GM21619 (cell line): ENCODE data around the gene LCOR.
"Not testable (repeated sequence)": the region's sequence is repeated elsewhere in the genome, so short reads cannot be mapped to it uniquely, and the experiment has no call there.

Experiments used
- ATAC-seq: cut with Tn5 transposase; IDR thresholded peaks from one replicate; pipeline ENCODE4 v1.9.1; 2021; ENCODE audit not compliant: unreplicated experiment

The LCOR gene

DNA sequence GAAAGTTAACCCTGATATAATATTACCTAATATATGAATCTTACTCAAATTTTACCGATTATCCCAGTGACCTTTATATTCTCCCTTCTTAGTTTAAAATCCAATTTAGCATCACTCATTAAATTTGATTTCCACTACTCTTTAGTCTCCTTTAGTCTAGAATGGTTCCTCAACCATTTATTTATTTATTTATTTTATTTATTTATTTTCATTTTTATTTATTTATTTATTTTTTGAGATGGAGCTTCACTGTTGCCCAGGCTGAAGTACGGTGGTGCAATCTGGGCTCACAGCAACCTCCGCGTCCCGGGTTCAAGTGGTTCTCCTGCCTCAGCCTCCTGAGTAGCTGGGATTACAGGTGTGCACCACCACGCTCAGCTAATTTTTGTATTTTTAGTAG is 92.8 kb downstream of the LCOR start:
- no peak for ATAC-seq

DNA sequence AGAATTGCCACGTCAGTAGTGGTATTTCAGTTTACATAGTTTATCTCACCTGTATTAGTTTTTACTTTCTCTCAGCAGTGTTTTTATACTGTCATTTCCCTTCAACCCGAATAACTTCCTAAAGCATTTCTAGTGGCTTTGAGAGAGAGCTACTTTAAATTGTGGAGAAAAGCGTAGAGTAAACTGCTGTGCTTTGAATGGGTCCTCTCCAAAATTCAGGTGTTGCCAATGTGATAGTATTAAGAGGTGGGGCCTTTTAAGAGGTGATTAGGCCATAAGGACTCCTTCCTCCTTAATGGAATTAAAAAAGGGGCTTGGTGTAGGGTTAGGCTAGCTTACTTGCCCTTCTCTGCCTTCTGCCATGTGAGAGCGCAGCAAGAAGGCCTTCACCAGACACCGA is 98.4 kb downstream of the LCOR start:
- no peak for ATAC-seq

DNA sequence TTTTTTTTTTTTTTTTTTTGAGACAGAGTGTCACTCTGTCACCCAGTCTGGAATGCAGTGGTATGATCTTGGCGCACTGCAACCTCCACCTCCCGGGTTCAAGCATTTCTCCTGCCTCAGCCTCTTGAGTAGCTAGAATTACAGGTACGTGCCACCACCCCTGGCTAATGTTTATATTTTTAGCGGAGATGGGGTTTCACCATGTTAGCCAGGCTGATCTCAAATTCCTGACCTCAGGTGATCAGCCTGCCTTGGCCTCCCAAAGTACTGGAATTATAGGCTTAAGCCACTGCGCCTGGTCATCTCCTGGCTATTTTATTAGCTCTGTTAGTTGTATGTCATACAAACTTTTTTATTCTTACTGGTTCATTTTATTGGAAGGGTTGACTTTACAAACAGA is 103.0 kb downstream of the LCOR start:
- no peak for ATAC-seq

DNA sequence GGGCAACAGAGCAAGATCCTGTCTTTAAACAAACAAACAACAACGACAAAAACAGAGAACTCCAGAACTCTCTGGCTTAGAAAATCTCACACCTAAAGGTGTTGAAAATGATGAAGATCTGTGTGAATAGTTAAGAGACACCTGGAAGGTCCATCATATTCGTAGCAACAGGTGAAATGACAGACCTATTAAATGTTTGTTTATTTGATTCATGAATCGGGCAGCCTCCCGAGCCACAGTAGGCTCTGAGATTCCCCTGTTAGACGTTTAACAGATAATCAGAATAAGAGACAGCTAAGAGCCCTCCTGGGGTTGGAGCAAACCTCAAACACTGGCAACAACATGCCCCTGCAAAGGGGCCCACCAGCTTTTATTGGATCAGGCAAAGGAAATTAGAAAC is 103.7 kb downstream of the LCOR start:
- ATAC-seq, result no peak

DNA sequence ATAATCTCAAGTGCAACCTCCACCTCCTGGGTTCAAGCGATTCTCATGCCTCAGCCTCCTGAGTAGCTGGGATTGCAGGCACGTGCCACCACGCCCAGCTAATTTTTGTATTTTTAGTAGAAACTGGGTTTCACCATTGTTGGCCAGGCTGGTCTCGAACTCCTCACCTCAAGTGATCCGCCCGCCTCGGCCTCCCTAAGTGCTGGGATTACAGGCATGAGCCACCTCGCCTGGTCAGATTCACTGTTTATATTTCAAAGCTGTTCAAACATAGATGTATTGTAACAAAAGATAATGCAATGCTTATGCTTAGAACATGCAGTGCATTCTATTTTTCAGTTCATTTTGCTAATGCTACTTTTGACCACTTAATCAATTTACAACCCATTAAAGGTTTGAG is 111.1 kb downstream of the LCOR start:
- not testable (repeated sequence) for ATAC-seq

DNA sequence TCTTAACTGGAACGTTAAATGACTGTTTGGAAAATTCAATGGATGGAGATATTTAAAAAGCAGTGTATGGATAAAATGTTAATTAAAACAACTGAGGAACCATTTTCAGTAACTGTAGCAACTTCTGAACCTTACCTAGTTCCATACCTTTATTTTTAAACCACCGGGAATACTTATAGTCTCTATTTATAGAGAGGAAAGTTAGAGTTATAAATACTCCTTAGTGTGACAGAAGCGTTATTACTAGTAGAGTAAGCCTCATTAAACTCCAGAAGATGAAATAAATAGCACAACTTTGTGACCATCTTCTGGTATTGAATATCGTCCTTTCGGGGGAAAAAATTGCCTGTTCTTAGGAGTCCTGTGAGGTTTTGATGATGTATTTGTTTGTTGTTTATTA is 114.9 kb downstream of the LCOR start:
- ATAC-seq, result no peak

DNA sequence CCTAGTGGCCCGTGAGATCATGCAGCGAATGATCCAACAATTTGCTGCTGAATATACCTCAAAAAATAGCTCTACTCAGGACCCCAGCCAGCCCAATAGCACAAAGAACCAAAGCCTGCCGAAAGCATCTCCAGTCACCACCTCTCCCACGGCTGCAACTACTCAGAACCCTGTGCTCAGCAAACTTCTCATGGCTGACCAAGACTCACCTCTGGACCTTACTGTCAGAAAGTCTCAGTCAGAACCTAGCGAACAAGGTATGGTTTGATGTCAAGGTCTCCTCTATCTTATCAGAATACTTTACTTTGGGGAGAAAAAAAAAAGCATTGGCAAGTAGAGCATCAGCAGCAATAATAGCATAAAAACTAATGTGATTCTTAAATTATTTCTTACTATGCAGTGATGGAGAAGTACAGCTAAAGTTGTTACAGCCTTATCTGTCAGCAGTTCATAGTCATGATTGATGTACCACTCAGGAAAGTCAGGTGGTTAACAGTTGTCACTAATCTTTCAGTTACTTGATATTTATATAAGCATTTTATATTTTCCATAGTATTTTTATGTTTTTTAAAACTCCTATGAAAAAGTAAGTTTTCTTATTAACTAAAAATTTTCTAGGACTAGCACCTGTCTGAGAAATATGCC is 117.1 kb downstream of the LCOR start:
- no peak for ATAC-seq

DNA sequence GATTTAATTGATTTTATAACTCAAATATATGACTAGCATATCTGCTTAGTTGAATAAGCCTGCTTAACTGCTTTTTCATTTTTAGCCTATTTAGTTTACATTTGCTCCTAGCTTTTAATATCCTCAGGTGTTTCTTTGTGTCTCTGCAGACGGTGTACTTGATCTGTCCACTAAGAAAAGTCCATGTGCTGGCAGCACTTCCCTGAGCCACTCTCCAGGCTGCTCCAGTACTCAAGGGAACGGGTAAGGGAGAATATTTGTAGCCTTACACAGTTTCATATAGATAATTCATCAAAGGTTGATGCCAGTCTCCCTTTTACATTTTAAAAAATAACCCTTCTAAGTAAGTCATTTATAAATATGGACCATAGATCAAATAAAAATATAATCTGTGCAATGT is 119.9 kb downstream of the LCOR start:
- ATAC-seq, result no peak

DNA sequence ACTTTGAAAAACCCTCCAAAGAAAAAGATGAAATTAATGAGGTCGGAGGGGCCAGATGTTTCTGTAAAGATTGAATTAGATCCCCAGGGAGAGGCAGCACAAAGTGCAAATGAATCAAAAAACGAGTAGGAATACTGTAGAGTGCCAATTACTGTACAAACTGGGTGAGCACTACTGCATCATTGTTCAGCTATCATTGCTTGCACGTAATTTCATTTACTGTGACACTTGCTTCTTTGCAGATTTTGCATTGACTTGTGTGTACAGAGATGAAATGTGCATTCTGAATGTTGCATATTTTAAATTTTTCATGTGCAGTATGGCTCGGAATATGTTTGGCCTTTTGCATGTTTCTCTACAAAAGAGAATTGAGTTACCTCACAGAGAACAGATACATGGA is 123.7 kb downstream of the LCOR start:
- no peak for ATAC-seq

DNA sequence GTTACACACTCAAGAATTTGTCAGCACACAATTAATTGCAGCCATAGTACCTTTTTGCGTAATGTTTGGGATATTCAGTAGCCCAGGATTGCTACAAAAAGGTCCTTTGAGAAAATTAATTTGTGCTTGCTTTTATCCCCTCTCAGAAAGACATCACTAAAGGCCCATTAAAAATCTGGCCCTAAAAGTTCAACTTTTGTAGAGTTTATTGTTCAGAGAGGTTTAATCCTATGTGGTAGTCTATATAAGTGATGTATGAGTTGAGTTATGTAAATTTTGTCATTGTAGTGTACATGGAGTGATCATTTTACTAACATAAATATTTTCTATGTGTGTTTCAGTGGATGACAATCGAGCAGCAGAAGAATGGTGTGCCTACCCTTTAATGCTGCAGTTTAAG is 126.0 kb downstream of the LCOR start:
- ATAC-seq, result no peak

DNA sequence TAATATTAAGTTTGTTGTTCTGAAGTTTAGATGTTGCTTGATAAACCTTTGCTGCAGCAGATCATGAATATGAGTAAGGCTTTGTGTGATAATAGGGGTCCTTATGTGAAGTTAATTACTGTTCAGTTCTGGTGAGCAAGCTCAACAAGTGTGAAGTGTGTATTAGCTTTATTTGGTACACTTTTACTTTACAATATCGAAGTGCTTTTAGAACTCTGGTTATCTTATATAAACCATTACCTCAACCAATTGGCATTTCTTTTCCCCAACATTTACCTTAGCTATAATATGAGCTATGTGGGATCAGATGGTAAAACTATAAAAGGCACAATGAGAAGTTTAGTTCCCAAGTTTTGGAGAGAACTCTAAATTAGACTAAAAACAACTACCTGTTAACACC is 127.6 kb downstream of the LCOR start:
- ATAC-seq, result no peak

DNA sequence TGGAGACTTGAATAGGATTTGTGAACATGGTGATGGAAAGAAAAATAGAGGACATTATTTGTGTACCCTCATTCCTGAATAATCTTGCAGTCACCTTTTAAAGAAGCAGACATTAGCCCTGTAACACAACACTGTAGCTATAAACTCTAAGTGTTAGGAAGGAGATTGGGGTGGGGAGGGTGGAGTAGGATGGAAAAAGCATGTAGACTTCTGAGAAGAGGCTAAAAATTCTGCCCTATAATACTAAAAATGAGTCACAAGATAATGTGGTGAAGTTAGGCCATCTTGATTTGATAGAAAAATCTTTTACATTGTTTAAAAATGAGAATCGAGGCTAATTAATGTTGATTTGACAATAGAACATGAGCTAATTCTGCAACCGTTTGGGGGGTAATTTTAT is 128.8 kb downstream of the LCOR start:
- ATAC-seq, result no peak

DNA sequence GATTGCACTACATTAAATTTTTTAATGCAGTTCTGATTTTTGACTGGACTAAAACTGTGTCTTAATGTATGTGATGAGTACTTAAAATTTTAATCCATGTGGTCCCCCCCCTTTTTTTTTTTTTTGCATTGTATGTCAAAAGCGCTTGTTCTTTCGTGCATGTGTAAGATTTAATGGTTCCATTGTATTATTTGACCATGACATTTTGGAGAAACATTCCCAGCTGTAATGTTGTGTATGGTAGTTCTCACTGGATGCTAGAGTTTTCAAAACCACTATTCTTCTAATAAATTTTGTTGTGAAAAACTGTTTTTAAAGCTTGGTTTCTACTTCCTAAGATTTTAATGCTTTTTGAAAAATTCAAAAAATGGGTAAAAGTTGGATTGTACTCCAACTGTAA is 132.0 kb downstream of the LCOR start:
- ATAC-seq, result no peak

DNA sequence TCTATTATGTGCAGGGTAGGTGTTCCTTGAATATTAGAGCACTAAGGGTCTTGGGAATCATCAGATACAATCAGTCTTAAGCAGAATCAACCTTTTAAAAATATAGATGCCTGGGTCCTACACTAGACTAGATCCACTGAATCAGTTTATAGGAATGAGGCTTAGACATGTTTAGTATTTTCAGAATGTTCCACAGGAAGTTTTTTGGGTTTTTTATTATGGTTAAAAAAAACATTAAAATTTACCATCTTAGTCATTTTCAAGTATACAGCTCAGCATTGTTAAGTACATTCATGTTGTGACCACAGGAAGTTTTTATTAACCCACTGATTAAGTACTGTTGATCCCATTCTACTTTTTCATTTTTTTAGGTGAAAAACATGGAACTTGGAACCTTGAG is 135.7 kb downstream of the LCOR start:
- ATAC-seq, result no peak

DNA sequence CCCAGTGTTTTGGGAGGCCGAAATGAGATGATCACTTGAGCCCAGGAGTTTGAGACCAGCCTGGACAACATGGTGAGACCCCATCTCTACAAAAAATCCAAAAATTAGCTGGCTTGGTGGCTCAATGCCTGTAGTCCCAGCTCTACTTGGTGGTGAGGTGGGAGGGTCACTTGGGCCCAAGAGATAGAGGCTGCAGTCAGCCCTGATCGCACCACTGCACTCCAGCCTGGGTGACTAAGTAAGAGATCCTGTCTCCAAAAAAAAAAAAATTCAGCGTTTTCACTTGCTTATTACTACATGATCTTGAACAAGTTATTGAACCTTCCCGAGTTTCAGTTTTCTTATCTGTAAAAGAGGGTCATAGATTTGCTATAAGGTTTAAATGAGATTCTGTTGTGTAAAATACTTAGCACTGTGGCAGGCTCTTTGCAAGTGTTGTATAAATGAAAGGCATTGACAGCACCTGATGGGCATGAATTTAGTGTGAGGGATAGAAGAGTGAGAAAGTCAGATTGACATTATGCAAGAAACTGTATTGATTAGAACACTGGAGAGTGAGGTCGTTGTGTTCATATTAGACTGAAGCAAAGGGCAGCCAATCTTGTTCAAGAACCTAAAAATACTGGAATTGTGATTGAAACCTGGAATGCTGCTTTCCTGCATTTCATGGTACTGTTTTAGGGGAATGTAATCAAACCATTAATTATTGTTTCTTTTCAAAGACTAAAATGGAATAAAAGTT is 136.8 kb downstream of the LCOR start:
- no peak for ATAC-seq

DNA sequence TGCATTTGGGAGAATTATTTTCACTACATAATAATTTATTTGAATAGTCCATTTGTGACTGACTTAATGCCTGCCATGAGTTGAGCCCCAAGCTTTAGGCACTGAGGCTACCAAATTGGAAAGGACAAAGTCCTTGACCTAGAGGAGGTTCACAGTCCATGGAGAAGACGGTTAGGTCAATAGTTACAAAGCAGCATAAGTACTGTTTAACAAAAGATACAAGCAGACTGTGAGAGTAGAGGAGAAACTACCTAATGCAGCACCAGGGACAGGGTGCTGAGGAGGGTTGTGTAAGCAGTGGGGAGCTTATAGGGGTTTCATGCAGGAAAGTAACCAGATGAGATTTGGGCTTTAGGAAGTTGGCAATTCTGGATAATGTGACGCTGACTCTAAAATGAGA is 139.2 kb downstream of the LCOR start:
- no peak for ATAC-seq

DNA sequence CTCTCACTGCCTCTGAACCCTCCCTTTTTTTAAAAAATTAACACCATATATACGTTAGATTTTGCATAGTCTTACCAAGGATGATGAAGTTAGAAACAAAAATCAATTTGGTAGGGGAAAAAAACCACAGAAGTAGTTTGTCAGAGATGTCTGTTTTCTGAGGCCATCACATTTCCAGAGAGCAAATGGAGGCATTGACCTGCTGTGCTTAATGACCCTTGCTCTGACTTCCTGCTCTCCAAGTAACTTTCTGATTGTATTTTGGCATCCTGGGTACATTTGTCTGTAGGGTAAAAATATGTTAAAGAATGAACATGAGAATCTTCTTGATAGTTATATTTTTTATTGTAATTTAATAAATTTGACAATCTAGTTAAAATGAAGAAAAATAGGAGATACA is 140.2 kb downstream of the LCOR start:
- ATAC-seq, result no peak

DNA sequence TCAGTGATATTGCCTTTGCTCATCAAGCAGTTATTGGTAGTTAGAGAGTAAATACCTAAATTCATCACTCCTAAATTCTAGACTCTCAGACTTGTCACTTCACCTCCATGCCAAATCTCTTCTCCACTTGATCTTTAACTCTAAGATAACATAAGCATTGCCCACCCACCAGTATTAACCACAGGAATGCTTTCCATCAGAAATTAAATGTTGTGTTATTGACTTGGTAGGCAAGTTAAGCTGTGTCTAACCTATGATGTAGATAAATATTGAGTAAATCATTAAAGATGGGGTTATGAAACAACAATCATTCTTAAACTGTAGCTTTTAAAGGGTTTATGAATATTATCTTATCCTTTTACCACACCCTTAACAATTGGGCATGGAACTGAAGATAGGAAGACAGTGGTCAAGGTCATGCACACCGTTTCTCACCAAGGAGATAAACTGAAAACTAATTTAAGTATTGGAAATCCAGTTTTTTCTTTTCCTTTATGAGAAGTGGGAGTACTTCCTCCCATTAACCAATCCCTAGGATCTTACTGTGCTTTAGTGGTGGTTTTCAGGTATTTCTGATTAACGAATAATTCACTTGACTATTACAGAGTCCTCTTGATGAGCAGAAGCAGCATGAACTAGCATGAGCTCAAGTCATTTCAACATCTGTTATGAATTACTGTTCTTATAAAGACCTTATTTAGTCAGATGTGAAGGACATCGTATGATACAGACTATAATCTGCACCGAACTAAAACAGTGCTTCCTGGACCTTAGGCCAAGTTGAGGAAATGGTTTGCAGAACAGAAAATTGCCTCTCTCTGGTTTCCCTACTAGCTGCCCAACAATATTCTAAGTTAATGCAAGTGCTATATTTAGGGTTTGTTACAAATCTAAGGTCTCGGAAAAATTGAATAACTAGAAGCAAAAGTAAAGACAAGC is 142.0 kb downstream of the LCOR start:
- ATAC-seq, result no peak

DNA sequence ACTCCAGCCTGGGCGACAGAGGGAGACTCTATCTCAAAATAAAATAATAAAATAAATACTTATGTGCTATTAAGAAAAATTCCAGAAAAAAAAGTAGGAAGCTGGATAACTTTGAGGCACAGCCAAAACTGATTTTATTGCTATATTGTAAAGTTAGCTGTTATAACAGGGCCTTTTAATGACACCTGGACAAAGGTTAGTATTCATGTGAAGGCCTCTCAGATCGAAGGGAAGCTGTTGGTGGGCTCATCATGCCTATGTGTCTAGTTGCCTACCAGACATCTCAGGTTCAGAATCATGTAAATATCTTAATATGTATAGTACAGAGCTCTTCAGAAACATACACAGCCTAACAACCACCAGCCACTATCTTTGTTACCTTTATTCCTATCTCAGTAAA is 143.0 kb downstream of the LCOR start:
- no peak for ATAC-seq

DNA sequence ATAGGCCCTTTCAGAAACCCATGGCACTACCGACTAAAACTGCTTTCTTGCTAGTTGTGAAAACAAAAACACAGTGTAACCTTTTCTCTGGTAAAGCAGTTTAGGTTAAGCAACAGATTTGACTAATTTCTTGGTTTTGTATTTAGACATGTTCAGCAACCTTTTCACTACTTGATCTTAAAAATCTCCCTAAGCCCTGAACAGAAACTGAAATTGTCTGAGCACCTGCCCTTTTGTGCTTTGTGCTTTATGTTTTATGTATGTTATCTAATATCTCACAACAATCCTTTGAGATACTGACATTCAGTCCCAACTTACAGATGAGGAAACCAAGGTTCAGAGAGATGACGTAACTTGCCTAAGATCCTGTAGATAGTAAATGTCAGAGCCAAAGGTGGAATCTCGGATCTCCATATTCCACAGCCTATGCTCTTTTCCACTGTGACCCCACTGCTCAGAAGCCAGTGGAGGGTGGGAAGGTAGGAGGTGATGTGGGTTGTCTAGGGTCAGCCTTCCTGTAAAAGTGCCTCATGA is 146.6 kb downstream of the LCOR start:
- peak; percentile 77 for ATAC-seq

DNA sequence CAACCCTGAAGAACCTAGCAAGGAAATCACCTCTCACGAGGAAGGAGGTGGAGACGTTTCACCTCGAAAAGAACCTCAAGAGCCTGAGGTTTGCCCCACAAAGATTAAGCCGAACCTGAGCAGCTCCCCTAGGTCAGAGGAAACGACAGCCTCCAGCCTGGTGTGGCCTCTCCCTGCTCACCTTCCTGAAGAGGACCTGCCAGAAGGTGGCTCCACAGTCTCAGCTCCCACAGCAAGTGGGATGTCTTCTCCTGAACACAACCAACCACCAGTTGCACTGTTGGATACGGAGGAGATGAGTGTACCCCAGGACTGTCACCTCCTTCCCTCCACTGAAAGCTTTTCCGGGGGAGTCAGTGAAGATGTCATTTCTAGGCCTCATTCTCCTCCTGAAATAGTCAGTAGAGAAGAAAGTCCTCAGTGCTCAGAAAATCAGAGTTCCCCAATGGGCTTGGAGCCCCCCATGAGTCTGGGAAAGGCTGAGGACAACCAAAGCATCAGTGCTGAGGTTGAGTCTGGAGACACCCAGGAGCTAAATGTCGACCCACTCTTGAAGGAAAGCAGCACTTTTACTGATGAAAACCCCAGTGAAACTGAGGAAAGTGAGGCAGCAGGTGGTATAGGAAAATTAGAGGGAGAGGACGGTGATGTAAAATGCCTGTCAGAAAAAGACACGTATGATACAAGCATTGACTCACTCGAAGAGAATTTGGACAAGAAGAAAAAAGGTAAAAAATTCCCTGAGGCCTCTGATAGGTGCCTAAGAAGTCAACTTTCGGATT is 150.2 kb downstream of the LCOR start:
- no peak for ATAC-seq
